Purkinje cell (primary cell): ENCODE data around the gene MUSTN1. TPM values are rescaled to one million over a fixed set of nuclear protein-coding genes. Genes with fewer than 3 reads are reported as not detected.

Experiments used
- polyA plus RNA-seq: library from polyadenylated mRNA; unstranded; fragments of >200 nt; fragmentation: Nextera tagmentation; gene quantifications from 2 replicates; pipeline ENCODE4 v1.2.1, GENCODE V29; 2014

MUSTN1 gene
- polyA plus RNA-seq = 4.2 and 7.6 TPM in 2 replicates

DNA sequence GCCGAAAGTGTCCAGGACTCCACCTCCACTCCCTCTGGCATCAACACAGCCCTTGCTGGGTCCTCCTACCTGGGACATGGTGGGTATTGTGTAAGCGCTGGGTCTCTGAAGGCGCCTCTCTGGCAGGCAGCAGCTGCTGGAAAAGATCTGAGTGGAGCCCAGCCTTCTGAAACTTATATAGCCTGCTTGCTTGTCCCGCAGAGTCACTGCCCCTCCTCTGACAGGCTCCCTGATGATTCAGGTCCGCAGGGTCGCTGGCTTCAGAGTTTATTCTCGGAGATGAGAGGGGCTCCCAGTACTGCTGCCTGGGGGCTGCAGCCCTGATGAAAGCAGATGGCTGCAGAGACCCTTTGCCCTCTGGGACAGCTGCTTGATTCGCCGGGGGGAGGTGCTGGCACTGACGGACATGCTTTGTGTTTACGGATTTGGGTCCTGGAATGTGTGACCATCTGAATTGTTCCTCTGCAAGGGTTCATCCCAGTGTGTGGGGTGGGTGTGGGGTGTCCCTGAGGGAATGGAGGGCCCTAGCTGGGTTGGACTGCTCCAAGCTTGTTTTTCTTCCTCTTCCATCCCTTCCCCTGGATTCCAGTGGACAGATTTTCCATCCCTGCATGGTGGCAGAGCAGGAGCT is at the start of gene MUSTN1:
Gene MUSTN1, minus strand, starts transcription at position 149 of the 631 bp plus-strand sequence. Its CDS starts 71 bp downstream, at position 78.

DNA sequence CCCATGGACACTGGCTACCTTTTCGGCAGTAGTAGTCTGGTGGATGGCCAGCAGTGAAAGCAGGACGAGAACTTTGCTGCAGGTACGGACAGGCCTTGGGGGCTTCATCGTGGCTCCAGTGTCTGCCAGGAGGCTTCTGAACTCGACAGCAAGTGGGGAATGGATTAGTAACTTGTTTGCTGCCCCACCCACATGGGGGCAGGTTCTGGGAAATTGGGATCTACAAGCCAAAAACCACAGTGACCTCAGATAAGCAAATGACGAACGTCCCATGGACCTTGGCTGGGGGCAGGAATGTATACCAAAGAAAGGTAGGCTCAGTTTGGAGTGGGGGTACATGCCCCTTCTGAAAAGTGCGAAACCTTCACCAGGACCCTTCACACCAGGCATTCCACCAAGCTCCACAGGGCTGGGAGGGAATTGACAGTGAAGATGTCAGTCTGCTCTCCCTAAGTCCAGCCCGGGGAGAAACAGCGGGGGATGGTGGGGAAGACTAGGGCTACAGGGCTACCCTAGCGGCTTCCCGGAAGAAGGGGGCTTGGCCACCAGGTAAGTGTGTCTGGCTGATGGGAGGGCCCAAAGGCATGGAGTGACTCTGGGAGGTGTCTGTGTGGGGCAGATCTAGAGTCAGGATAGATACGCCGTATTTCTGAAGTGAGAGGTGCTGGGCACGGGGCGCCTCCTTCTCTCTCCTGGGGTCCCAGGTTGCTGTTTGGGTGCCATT is 4.1 kb downstream of the MUSTN1 start, which contains the start of gene ITIH4:
Gene ITIH4, minus strand, starts transcription at position 138 of the 724 bp plus-strand sequence. Its CDS starts 30 bp downstream, at position 108.

DNA sequence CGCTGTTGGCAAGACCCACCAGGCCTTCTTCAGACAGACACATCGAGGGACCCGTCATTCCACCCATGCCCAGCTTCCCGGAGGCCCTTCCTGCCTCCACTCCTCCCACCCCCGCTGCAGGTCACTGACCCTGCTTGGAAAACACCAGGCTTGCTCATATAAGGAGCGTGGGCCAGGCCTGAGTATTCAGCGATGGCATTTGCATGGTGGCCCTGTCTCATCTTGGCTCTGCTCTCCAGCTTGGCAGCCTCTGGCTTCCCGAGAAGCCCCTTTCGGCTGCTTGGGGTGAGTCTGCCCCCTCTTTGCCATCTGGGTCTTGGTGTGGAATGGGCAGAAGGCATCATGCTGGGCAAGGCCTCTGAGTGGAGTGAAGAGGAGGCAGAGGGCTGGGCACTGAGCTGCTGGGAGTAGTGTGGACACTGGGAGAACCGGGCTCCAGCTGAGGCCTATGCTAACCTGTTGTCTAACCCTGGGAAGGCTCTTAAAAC is 40.2 kb downstream of the MUSTN1 start, which contains the start of gene ITIH3:
Gene ITIH3, plus strand, starts transcription at position 185 of the 488 bp plus-strand sequence. Its CDS starts 8 bp downstream, at position 193.

Other genes with a start within 250 kb of the MUSTN1 start
- gene PBRM1, start 149.1 kb downstream of the MUSTN1 start, polyA plus RNA-seq = 10.5 and 16.0 TPM in 2 replicates
- gene GNL3, start 149.0 kb downstream of the MUSTN1 start, polyA plus RNA-seq = 103 and 104 TPM in 2 replicates
- 39.4 and 60.3 TPM in 2 replicates for gene GLT8D1, start 129.2 kb downstream of the MUSTN1 start, polyA plus RNA-seq
- gene SPCS1, start 128.9 kb downstream of the MUSTN1 start, polyA plus RNA-seq = 1,299 and 1,545 TPM in 2 replicates
- 3.9 and 8.5 TPM in 2 replicates for gene NEK4, start 64.1 kb downstream of the MUSTN1 start, polyA plus RNA-seq
- gene ITIH1, start 57.4 kb downstream of the MUSTN1 start, polyA plus RNA-seq = not detected in 2 replicates
- not detected in 2 replicates for gene ITIH3, start 40.2 kb downstream of the MUSTN1 start, polyA plus RNA-seq
- gene ITIH4, start 4.3 kb downstream of the MUSTN1 start, polyA plus RNA-seq = 0.39 and 2.6 TPM in 2 replicates
- 1.6 and 1.8 TPM in 2 replicates for gene STIMATE, start 62.5 kb upstream of the MUSTN1 start, polyA plus RNA-seq
- gene SFMBT1, start 211.1 kb upstream of the MUSTN1 start, polyA plus RNA-seq = 1.1 and 1.5 TPM in 2 replicates